ENCODE data around the gene MYH9. TPM values are rescaled to one million over a fixed set of nuclear protein-coding genes. Genes with fewer than 3 reads are reported as not detected.
"Not testable (repeated sequence)": the region's sequence is repeated elsewhere in the genome, so short reads cannot be mapped to it uniquely, and the experiment has no call there.

Gene MYH9
- total RNA-seq, 6 experiments from 2014 or later, result 881 to 1,084 (median 937) TPM

DNA sequence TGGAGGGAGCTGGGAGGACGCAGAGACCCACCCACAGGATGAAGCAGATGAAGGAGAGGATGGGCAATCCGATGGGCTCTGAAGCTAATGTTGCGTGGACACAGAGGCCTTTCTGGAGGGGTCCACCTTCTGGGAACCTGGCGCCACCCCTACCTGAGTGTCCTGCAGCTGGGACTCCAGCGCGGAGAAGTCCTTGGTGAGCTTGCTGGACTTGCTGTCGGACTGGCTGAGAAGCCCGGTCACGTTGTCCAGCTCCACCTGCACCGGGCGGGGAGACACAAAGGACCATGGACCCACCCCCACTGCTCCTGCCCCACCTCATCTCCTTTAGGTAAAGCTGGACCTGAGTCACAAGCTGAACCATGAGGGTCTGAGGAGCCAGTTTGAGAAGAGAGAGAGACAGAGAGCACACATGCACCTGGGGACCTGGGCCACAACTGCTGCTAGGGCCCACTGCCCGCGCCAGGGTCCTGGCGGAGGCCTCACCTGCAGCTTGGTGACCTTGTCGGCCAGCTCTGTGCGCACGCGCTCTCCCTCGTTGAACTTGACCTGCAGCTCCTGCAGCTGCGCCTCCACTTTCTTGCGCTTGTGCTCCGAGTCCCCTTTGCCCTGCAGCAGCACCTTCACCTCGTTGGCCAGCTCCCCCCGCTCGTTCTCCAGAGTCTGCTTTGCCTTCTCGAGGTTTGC is 94.0 kb downstream of the MYH9 start:
- Mint-ChIP-seq H3K4me3 (peak overlapping the region; percentile 47; the same call in 1 of the 2 replicates), H3K36me3 (ENCODE audit: low read depth) (peaks cover 54% of the 10 kb centered on the region), H3K27me3 (ENCODE audit: insufficient read depth) (peaks cover 65% of the 10 kb centered on the region), H3K4me1 (ENCODE audit: low read depth) (no peaks in the 10 kb centered on the region), H3K27ac (peak overlapping the region; percentile 45; the same call in 1 of the 2 replicates), H3K9me3 (peaks cover 4% of the 10 kb centered on the region; the same call in 1 of the 2 replicates)
- no peak for TF ChIP-seq CTCF (IDR thresholded peaks at IDR 0.05)
- no peak for DNase-seq

DNA sequence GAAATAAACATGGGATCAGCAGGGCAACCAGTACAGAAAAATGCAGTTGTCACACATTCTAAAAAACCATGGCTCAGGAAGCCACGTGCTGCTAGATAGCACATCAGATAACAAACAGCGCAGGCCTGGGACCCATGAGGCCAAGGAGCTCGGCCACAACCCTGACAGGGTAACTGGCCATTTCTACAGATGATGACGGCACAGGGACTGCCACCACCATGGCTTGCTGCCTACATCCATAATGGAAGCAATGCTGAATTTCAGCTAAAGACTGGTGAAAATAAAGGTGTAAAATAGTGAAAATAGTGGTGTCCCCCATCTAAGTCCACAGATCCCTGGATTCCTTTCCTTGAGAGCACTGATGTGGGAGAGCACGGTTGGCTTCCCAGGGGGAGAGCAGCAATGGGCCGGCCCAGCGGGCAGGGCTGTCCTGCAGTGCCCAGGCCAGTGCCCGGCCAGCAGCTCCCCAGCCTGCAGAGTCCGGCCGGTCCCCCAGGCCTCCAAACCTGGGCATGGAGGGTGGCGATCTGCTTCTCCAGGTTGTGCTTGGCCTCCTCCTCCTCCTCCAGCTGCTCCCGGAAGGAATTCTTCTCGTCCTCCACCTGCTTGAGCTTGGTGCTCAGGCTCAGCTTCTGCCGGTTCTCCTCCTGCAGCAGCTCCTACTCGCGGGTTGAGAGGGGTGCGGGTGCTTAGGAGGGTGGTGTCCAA is 94.8 kb downstream of the MYH9 start:
- peaks cover 4% of the 10 kb centered on the region; the same call in 1 of the 2 replicates for H3K9me3 Mint-ChIP-seq
- TF ChIP-seq CTCF (IDR thresholded peaks at IDR 0.05), result no peak
- no peak for DNase-seq
- no peaks in the 10 kb centered on the region for H3K4me1 Mint-ChIP-seq (ENCODE audit: low read depth)
- H3K4me3 Mint-ChIP-seq, result peak overlapping the region; percentile 26; the same call in 1 of the 2 replicates
- peaks cover 55% of the 10 kb centered on the region for H3K36me3 Mint-ChIP-seq (ENCODE audit: low read depth)
- H3K27ac Mint-ChIP-seq, result 0 out of 2 replicates have a peak overlapping the region, but pooled peaks have one; percentile 21
- peaks cover 63% of the 10 kb centered on the region for H3K27me3 Mint-ChIP-seq (ENCODE audit: insufficient read depth)

GRCh38 chr22:36291831-36292740 is 95.7 kb downstream of the MYH9 start:
- peaks cover 64% of the 10 kb centered on the region for H3K27me3 Mint-ChIP-seq (ENCODE audit: insufficient read depth)
- H3K9me3 Mint-ChIP-seq, result peaks cover 7% of the 10 kb centered on the region; the same call in 1 of the 2 replicates
- peaks cover 2% of the 10 kb centered on the region; the same call in 1 of the 2 replicates for H3K4me1 Mint-ChIP-seq (ENCODE audit: low read depth)
- TF ChIP-seq CTCF (IDR thresholded peaks at IDR 0.05), result no peak
- peak overlapping the region; percentile 23; the same call in 1 of the 2 replicates for H3K27ac Mint-ChIP-seq
- no peak for DNase-seq
- peaks cover 50% of the 10 kb centered on the region for H3K36me3 Mint-ChIP-seq (ENCODE audit: low read depth)
- peak overlapping the region; percentile 26; the same call in 1 of the 2 replicates for H3K4me3 Mint-ChIP-seq

DNA sequence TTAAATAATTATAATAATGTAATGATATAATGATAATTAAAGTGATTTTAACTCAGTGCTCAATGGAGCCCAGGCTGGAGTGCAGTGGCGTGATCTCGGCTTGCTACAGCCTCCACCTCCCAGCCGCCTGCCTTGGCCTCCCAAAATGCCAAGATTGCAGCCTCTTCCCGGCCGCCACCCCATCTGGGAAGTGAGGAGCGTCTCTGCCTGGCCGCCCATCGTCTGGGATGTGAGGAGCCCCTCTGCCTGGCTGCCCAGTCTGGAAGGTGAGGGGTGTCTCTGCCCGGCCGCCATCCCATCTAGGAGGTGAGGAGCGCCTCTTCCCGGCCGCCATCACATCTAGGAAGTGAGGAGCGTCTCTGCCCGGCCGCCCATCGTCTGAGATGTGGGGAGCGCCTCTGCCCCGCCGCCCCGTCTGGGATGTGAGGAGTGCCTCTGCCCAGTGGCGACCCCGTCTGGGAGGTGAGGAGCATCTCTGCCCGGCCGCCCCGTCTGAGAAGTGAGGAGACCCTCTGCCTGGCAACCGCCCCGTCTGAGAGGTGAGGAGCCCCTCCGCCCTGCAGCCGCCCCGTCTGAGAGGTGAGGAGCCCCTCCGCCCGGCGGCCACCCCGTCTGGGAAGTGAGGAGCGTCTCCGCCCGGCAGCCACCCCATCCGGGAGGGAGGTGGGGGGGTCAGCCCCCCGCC is 97.2 kb downstream of the MYH9 start:
- DNase-seq; H3K4me1 Mint-ChIP-seq (ENCODE audit: low read depth); H3K27ac Mint-ChIP-seq; H3K4me3 Mint-ChIP-seq: not testable (repeated sequence)
- Mint-ChIP-seq H3K9me3 (peaks cover 13% of the 10 kb centered on the region; the same call in 1 of the 2 replicates), H3K36me3 (ENCODE audit: low read depth) (peaks cover 48% of the 10 kb centered on the region), H3K27me3 (ENCODE audit: insufficient read depth) (peaks cover 68% of the 10 kb centered on the region)

DNA sequence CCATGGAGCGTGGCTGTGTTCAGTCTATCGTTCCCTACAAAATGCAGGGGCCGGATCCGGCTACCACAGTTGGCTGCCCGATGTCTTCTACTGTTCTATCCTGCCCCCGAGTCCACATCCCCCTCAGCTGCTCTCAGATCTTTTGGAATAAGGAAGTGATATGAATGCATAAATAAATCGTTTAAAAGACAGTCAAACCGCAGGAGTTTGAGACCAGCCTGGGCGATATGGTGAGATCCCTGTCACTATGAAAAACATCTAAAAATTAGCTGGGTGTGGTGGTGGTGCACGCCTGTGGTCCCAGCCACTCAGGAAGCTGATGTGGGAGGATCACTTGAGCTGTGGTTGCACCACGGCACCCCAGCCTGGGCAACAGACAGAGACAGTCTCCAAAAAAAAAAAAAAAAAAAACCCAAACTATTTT is 97.8 kb downstream of the MYH9 start:
- not testable (repeated sequence) for DNase-seq; H3K4me1 Mint-ChIP-seq (ENCODE audit: low read depth)
- peaks cover 13% of the 10 kb centered on the region; the same call in 1 of the 2 replicates for H3K9me3 Mint-ChIP-seq
- peak overlapping the region; percentile 33; the same call in 1 of the 2 replicates for H3K4me3 Mint-ChIP-seq
- H3K36me3 Mint-ChIP-seq (ENCODE audit: low read depth), result peaks cover 46% of the 10 kb centered on the region
- peaks cover 69% of the 10 kb centered on the region for H3K27me3 Mint-ChIP-seq (ENCODE audit: insufficient read depth)
- H3K27ac Mint-ChIP-seq, result peak overlapping the region; percentile 30; the same call in 1 of the 2 replicates
